ENCODE measurements around the gene PPP2R5D. TPM values are rescaled to one million over a fixed set of nuclear protein-coding genes. Genes with fewer than 3 reads are reported as not detected.
A peak's percentile ranks its signal among the peaks of the same experiment; 100 is the strongest.

Gene PPP2R5D
- polyA plus RNA-seq, 2 of the 4 experiments (the other 2 are of a cell fraction), result 26.5 to 34.6 TPM

GRCh38 chr6:43060034-43060754, 75.8 kb downstream of the PPP2R5D start (continued):
- TF ChIP-seq E2F6 (IDR thresholded peaks at IDR 0.05; ENCODE audit: borderline replicate concordance, low read depth) (no peak), ATOH8 (CRISPR knock-in tag; IDR thresholded peaks at IDR 0.05; ENCODE audit: low read depth) (no peak), SMC3 (IDR thresholded peaks at IDR 0.05) (no peak), CEBPB (IDR thresholded peaks at IDR 0.05) (no peak)

- FAIRE-seq (no peak), ATAC-seq (no peak), DNase-seq (ENCODE audit: low read depth in 1 of 2, low spot score in 1 of 2) (no peak)
- Histone ChIP-seq H3K4me2 (peak overlapping the region; percentile 87), H3K4me3 (peak overlapping the region; percentile 100; the same call in 1 of the 3 replicates), H3K9me3 (no peaks in the 10 kb centered on the region), H3K4me1 (peaks cover 14% of the 10 kb centered on the region), H3K27ac (peak overlapping the region; percentile 90 to 97; a peak in 4 of 6 replicates)
- ChIA-PET CTCF (interaction anchor here (0.6 to 1.9 kb wide), 4 partner anchors 10 to 1124 kb away, joined by 3 to 13 read pairs (median 6); no protein-coding TSS in a partner anchor), POLR2A (no interaction called here)
- TF ChIP-seq GATA3 (IDR thresholded peaks at IDR 0.05; ENCODE audit: borderline replicate concordance) (no peak), RFX5 (IDR thresholded peaks at IDR 0.05) (no peak), TFCP2L1 (CRISPR knock-in tag; IDR thresholded peaks at IDR 0.05) (no peak), ZFP36 (IDR thresholded peaks at IDR 0.05; ENCODE audit: borderline replicate concordance, partially characterized antibody) (no peak)
- TF ChIP-seq, protein P1, sequence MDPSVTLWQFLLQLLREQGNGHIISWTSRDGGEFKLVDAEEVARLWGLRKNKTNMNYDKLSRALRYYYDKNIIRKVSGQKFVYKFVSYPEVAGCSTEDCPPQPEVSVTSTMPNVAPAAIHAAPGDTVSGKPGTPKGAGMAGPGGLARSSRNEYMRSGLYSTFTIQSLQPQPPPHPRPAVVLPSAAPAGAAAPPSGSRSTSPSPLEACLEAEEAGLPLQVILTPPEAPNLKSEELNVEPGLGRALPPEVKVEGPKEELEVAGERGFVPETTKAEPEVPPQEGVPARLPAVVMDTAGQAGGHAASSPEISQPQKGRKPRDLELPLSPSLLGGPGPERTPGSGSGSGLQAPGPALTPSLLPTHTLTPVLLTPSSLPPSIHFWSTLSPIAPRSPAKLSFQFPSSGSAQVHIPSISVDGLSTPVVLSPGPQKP (IDR thresholded peaks at IDR 0.05; ENCODE audit: low read depth, low read length), result no peak
- WGBS (ENCODE audit: missing lambda C conversion rate), result 76% methylated on average over 7 of the region's 12 CpGs
Observed at GRCh38 chr6:43060755-43061633, 76.6 kb downstream of the PPP2R5D start.

DNA sequence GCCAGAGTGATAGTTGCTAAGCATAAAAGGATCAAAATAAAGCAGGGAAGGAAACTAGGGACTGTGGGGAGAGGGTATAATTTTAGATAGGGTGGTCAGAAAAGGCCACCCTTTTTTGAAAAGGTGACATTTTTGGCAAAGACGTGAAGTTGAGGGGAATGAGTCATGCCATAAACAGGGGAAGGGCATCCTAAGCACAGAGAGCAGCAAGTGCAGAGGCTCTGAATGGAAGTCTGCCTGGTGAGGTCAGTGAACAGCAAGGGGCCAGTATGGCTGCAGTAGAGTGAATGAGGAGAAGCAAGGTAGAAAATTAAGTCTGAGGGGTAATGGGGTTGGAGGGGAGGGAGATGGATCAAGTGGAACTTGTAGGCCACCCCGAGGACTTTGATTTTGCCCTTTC, 77.5 kb downstream of the PPP2R5D start:
- ChIA-PET CTCF (no interaction called here), POLR2A (no interaction called here)
- no peak for FAIRE-seq

More for the DNA sequence above, 77.5 kb downstream of the PPP2R5D start:
- H3K4me1 ChIP-seq, result peaks cover 14% of the 10 kb centered on the region
- DNase-seq (ENCODE audit: low read depth in 1 of 2, low spot score in 1 of 2) (no peak), ATAC-seq (no peak)
- H3K27ac ChIP-seq, result no peak overlapping the region
- no peak overlapping the region for H3K4me3 ChIP-seq
- H3K4me2 ChIP-seq, result no peak overlapping the region
- 61% methylated on average over 2 of the region's 2 CpGs for WGBS (ENCODE audit: missing lambda C conversion rate)
- TF ChIP-seq E2F6 (IDR thresholded peaks at IDR 0.05; ENCODE audit: borderline replicate concordance, low read depth) (no peak), REST (IDR thresholded peaks at IDR 0.05) (no peak)
- H3K9me3 ChIP-seq, result no peaks in the 10 kb centered on the region

Other genes starting within 250 kb of the PPP2R5D start
- 10.2 and 10.3 TPM in 2 replicates for gene TBCC, start 238.5 kb upstream of the PPP2R5D start, polyA plus RNA-seq (2011; rRNA removed)
- gene TBCC, start 238.5 kb upstream of the PPP2R5D start, polyA plus RNA-seq (2017; fragmentation: RNase III; extraction: RNeasy Plus Mini Kit Qiagen cat#74134 plus additional on column Dnase treatment), result 12.3 to 13.3 TPM (median 12.4 TPM) in 3 replicates
- gene BICRAL, start 202.5 kb upstream of the PPP2R5D start, polyA plus RNA-seq (2011; rRNA removed), result 8.6 and 9.0 TPM in 2 replicates
- gene BICRAL, start 202.5 kb upstream of the PPP2R5D start, polyA plus RNA-seq (2017; fragmentation: RNase III; extraction: RNeasy Plus Mini Kit Qiagen cat#74134 plus additional on column Dnase treatment), result 2.9 to 3.5 TPM (median 3.3 TPM) in 3 replicates
- gene RPL7L1, start 105.0 kb upstream of the PPP2R5D start, polyA plus RNA-seq (2011; rRNA removed), result 46.4 and 65.2 TPM in 2 replicates
- gene RPL7L1, start 105.0 kb upstream of the PPP2R5D start, polyA plus RNA-seq (2017; fragmentation: RNase III; extraction: RNeasy Plus Mini Kit Qiagen cat#74134 plus additional on column Dnase treatment), result 82.5 to 101 TPM (median 84.1 TPM) in 3 replicates
- gene PTCRA, start 68.5 kb upstream of the PPP2R5D start, polyA plus RNA-seq (2011; rRNA removed), result not detected in 2 replicates
- gene PTCRA, start 68.5 kb upstream of the PPP2R5D start, polyA plus RNA-seq (2017; fragmentation: RNase III; extraction: RNeasy Plus Mini Kit Qiagen cat#74134 plus additional on column Dnase treatment), result not detected in 3 replicates
- gene CNPY3, start 55.1 kb upstream of the PPP2R5D start, polyA plus RNA-seq (2011; rRNA removed), result 28.2 and 30.3 TPM in 2 replicates
- gene CNPY3, start 55.1 kb upstream of the PPP2R5D start, polyA plus RNA-seq (2017; fragmentation: RNase III; extraction: RNeasy Plus Mini Kit Qiagen cat#74134 plus additional on column Dnase treatment), result 31.9 to 39.4 TPM (median 38.5 TPM) in 3 replicates
- gene GNMT, start 23.8 kb upstream of the PPP2R5D start, polyA plus RNA-seq (2011; rRNA removed), result 0.12 TPM in 2 replicates
- gene GNMT, start 23.8 kb upstream of the PPP2R5D start, polyA plus RNA-seq (2017; fragmentation: RNase III; extraction: RNeasy Plus Mini Kit Qiagen cat#74134 plus additional on column Dnase treatment), result 0.23 to 0.32 TPM (median 0.31 TPM) in 3 replicates
- 4.6 TPM in 2 replicates for gene PEX6, start 5.4 kb upstream of the PPP2R5D start, polyA plus RNA-seq (2011; rRNA removed)
- gene PEX6, start 5.4 kb upstream of the PPP2R5D start, polyA plus RNA-seq (2017; fragmentation: RNase III; extraction: RNeasy Plus Mini Kit Qiagen cat#74134 plus additional on column Dnase treatment), result 8.3 to 9.5 TPM (median 8.6 TPM) in 3 replicates
- 58.6 and 63.4 TPM in 2 replicates for gene MEA1, start 29.4 kb downstream of the PPP2R5D start, polyA plus RNA-seq (2011; rRNA removed)
- 90.1 to 94.3 TPM (median 92.8 TPM) in 3 replicates for gene MEA1, start 29.4 kb downstream of the PPP2R5D start, polyA plus RNA-seq (2017; fragmentation: RNase III; extraction: RNeasy Plus Mini Kit Qiagen cat#74134 plus additional on column Dnase treatment)
- 18.8 and 21.3 TPM in 2 replicates for gene KLHDC3, start 29.7 kb downstream of the PPP2R5D start, polyA plus RNA-seq (2011; rRNA removed)
- gene KLHDC3, start 29.7 kb downstream of the PPP2R5D start, polyA plus RNA-seq (2017; fragmentation: RNase III; extraction: RNeasy Plus Mini Kit Qiagen cat#74134 plus additional on column Dnase treatment), result 25.5 to 28.0 TPM (median 26.9 TPM) in 3 replicates
- 51.9 and 52.3 TPM in 2 replicates for gene RRP36, start 37.1 kb downstream of the PPP2R5D start, polyA plus RNA-seq (2011; rRNA removed)
- 54.0 to 56.2 TPM (median 55.7 TPM) in 3 replicates for gene RRP36, start 37.1 kb downstream of the PPP2R5D start, polyA plus RNA-seq (2017; fragmentation: RNase III; extraction: RNeasy Plus Mini Kit Qiagen cat#74134 plus additional on column Dnase treatment)
- 12.1 and 14.6 TPM in 2 replicates for gene CUL7, start 69.3 kb downstream of the PPP2R5D start, polyA plus RNA-seq (2011; rRNA removed)
- gene CUL7, start 69.3 kb downstream of the PPP2R5D start, polyA plus RNA-seq (2017; fragmentation: RNase III; extraction: RNeasy Plus Mini Kit Qiagen cat#74134 plus additional on column Dnase treatment), result 8.1 to 10.6 TPM (median 10.0 TPM) in 3 replicates
- gene MRPL2, start 74.9 kb downstream of the PPP2R5D start, polyA plus RNA-seq (2011; rRNA removed), result 20.9 and 33.7 TPM in 2 replicates
- 50.9 to 55.6 TPM (median 51.9 TPM) in 3 replicates for gene MRPL2, start 74.9 kb downstream of the PPP2R5D start, polyA plus RNA-seq (2017; fragmentation: RNase III; extraction: RNeasy Plus Mini Kit Qiagen cat#74134 plus additional on column Dnase treatment)
- 8.4 and 10.0 TPM in 2 replicates for gene KLC4, start 75.1 kb downstream of the PPP2R5D start, polyA plus RNA-seq (2011; rRNA removed)
- gene KLC4, start 75.1 kb downstream of the PPP2R5D start, polyA plus RNA-seq (2017; fragmentation: RNase III; extraction: RNeasy Plus Mini Kit Qiagen cat#74134 plus additional on column Dnase treatment), result 7.7 to 11.8 TPM (median 9.9 TPM) in 3 replicates
- 2.8 and 3.4 TPM in 2 replicates for gene PTK7, start 91.7 kb downstream of the PPP2R5D start, polyA plus RNA-seq (2011; rRNA removed)
- 4.5 to 5.7 TPM (median 5.6 TPM) in 3 replicates for gene PTK7, start 91.7 kb downstream of the PPP2R5D start, polyA plus RNA-seq (2017; fragmentation: RNase III; extraction: RNeasy Plus Mini Kit Qiagen cat#74134 plus additional on column Dnase treatment)
- 16.2 and 16.7 TPM in 2 replicates for gene SRF, start 186.7 kb downstream of the PPP2R5D start, polyA plus RNA-seq (2011; rRNA removed)
- 14.0 to 15.7 TPM (median 14.2 TPM) in 3 replicates for gene SRF, start 186.7 kb downstream of the PPP2R5D start, polyA plus RNA-seq (2017; fragmentation: RNase III; extraction: RNeasy Plus Mini Kit Qiagen cat#74134 plus additional on column Dnase treatment)
- 11.0 and 11.3 TPM in 2 replicates for gene CUL9, start 197.6 kb downstream of the PPP2R5D start, polyA plus RNA-seq (2011; rRNA removed)
- gene CUL9, start 197.6 kb downstream of the PPP2R5D start, polyA plus RNA-seq (2017; fragmentation: RNase III; extraction: RNeasy Plus Mini Kit Qiagen cat#74134 plus additional on column Dnase treatment), result 10.9 to 12.7 TPM (median 12.5 TPM) in 3 replicates
- 51.4 and 63.2 TPM in 2 replicates for gene DNPH1, start 244.9 kb downstream of the PPP2R5D start, polyA plus RNA-seq (2011; rRNA removed)
- 77.5 to 82.0 TPM (median 80.2 TPM) in 3 replicates for gene DNPH1, start 244.9 kb downstream of the PPP2R5D start, polyA plus RNA-seq (2017; fragmentation: RNase III; extraction: RNeasy Plus Mini Kit Qiagen cat#74134 plus additional on column Dnase treatment)